Measurements from ENCODE around the gene TGM2.

The TGM2 gene

GRCh38 chr20:38129248-38129865, 35.7 kb downstream of the TGM2 start:
- H4K20me1 ChIP-seq (ENCODE audit: insufficient read depth, low read length): no peaks in the 10 kb centered on the region
- H3K27ac ChIP-seq (ENCODE audit: low read length): no peak overlapping the region
- no peaks in the 10 kb centered on the region for H3K27me3 ChIP-seq (replicated peaks; ENCODE audit: insufficient read depth, low read length)
- H3K9me3 ChIP-seq (replicated peaks; ENCODE audit: insufficient read depth, low read length): no peaks in the 10 kb centered on the region
- H3K4me2 ChIP-seq (ENCODE audit: low read depth, low read length): no peak overlapping the region
- no peaks in the 10 kb centered on the region for H3F3A ChIP-seq (ENCODE audit: insufficient read depth, low read length)
- H3K4me1 ChIP-seq (ENCODE audit: low read length): no peaks in the 10 kb centered on the region
- H3K36me3 ChIP-seq (replicated peaks; ENCODE audit: insufficient read depth, low read length): no peaks in the 10 kb centered on the region
- no peak for TF ChIP-seq EZH2phosphoT487 (IDR thresholded peaks at IDR 0.05; ENCODE audit: low read length)
- TF ChIP-seq CTCF (IDR thresholded peaks at IDR 0.05; ENCODE audit: low read length): no peak
- no peak for TF ChIP-seq EZH2 (optimal IDR thresholded peaks at IDR 0.05; ENCODE audit: low read depth, low read length)
- no peak overlapping the region for H3K9ac ChIP-seq (ENCODE audit: low read length)
- H2AFZ ChIP-seq (ENCODE audit: low read length): no peak overlapping the region
- H3K4me3 ChIP-seq (ENCODE audit: low read length): no peak overlapping the region
- H3K79me2 ChIP-seq (ENCODE audit: low read length): no peaks in the 10 kb centered on the region
- H3K9me2 ChIP-seq (replicated peaks; ENCODE audit: insufficient read depth, low read length): no peaks in the 10 kb centered on the region
- DNase-seq: no peak

GRCh38 chr20:38128691-38129090, 36.4 kb downstream of the TGM2 start:
- TF ChIP-seq EZH2 (optimal IDR thresholded peaks at IDR 0.05; ENCODE audit: low read depth, low read length) (no peak), EZH2phosphoT487 (IDR thresholded peaks at IDR 0.05; ENCODE audit: low read length) (no peak), CTCF (IDR thresholded peaks at IDR 0.05; ENCODE audit: low read length) (no peak)
- H3K4me1 ChIP-seq (ENCODE audit: low read length): no peaks in the 10 kb centered on the region
- no peaks in the 10 kb centered on the region for H4K20me1 ChIP-seq (ENCODE audit: insufficient read depth, low read length)
- H3K4me2 ChIP-seq (ENCODE audit: low read depth, low read length): no peak overlapping the region
- no peaks in the 10 kb centered on the region for H3K79me2 ChIP-seq (ENCODE audit: low read length)
- no peak overlapping the region for H3K27ac ChIP-seq (ENCODE audit: low read length)
- no peaks in the 10 kb centered on the region for H3K36me3 ChIP-seq (replicated peaks; ENCODE audit: insufficient read depth, low read length)
- no peak overlapping the region for H2AFZ ChIP-seq (ENCODE audit: low read length)
- no peak for DNase-seq
- no peaks in the 10 kb centered on the region for H3K9me2 ChIP-seq (replicated peaks; ENCODE audit: insufficient read depth, low read length)
- no peaks in the 10 kb centered on the region for H3F3A ChIP-seq (ENCODE audit: insufficient read depth, low read length)
- no peak overlapping the region for H3K9ac ChIP-seq (ENCODE audit: low read length)
- no peak overlapping the region for H3K4me3 ChIP-seq (ENCODE audit: low read length)
- H3K27me3 ChIP-seq (replicated peaks; ENCODE audit: insufficient read depth, low read length): no peaks in the 10 kb centered on the region
- no peaks in the 10 kb centered on the region for H3K9me3 ChIP-seq (replicated peaks; ENCODE audit: insufficient read depth, low read length)

GRCh38 chr20:38127920-38128528, 37.0 kb downstream of the TGM2 start:
- TF ChIP-seq EZH2phosphoT487 (IDR thresholded peaks at IDR 0.05; ENCODE audit: low read length): no peak
- TF ChIP-seq EZH2 (optimal IDR thresholded peaks at IDR 0.05; ENCODE audit: low read depth, low read length): no peak
- no peak for TF ChIP-seq CTCF (IDR thresholded peaks at IDR 0.05; ENCODE audit: low read length)
- Histone ChIP-seq H3K9me2 (replicated peaks; ENCODE audit: insufficient read depth, low read length) (no peaks in the 10 kb centered on the region), H3K79me2 (ENCODE audit: low read length) (no peaks in the 10 kb centered on the region), H4K20me1 (ENCODE audit: insufficient read depth, low read length) (no peaks in the 10 kb centered on the region), H3K4me1 (ENCODE audit: low read length) (no peaks in the 10 kb centered on the region), H3K36me3 (replicated peaks; ENCODE audit: insufficient read depth, low read length) (no peaks in the 10 kb centered on the region), H3K27ac (ENCODE audit: low read length) (no peak overlapping the region), H3K4me3 (ENCODE audit: low read length) (no peak overlapping the region), H3K9me3 (replicated peaks; ENCODE audit: insufficient read depth, low read length) (no peaks in the 10 kb centered on the region), H3K9ac (ENCODE audit: low read length) (no peak overlapping the region), H3F3A (ENCODE audit: insufficient read depth, low read length) (no peaks in the 10 kb centered on the region), H2AFZ (ENCODE audit: low read length) (no peak overlapping the region), H3K27me3 (replicated peaks; ENCODE audit: insufficient read depth, low read length) (no peaks in the 10 kb centered on the region), H3K4me2 (ENCODE audit: low read depth, low read length) (no peak overlapping the region)
- DNase-seq: no peak
